ENCODE measurements around the gene ELN.

- no peak for TF ChIP-seq POLR2A (IDR thresholded peaks at IDR 0.05)
- TF ChIP-seq CTCF (IDR thresholded peaks at IDR 0.05) = no peak
These were observed 20.8 kb upstream of the ELN start for GRCh38 chr7:74007242-74007567.
